ENCODE data around the gene BCAP31.
"Not testable (repeated sequence)": the region's sequence is repeated elsewhere in the genome, so short reads cannot be mapped to it uniquely, and the experiment has no call there.

Gene BCAP31

DNA sequence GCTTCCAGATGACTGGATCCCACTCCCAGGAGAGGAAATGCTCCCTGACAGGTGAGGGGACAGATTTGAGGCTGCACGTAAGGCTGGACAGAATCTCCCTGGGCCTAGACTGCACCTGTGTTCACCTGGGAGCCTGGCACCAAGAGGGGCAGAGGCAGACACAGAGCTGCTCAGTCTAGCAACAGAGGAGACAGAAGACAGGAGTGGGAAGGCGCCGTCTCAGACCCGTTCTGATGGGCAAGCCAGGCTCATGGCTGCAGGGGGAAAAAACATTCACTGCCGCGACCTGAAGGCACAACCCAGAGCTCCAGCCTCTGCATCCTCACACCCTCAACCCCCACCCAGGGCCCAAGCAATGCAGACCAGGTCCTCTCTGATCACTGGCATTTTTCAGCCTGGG is 16.8 kb downstream of the BCAP31 start:
- H3K4me3 ChIP-seq (ENCODE audit: insufficient read depth, low read depth, low read length): no peak overlapping the region
- H3K4me1 ChIP-seq (ENCODE audit: control insufficient read depth, insufficient read depth, low read length): no peaks in the 10 kb centered on the region
- H3K36me3 ChIP-seq (ENCODE audit: control insufficient read depth, insufficient read depth, low read length): no peaks in the 10 kb centered on the region
- no peak overlapping the region for H3K27ac ChIP-seq (ENCODE audit: insufficient read depth, low read depth, low read length, poor library complexity, severe bottlenecking)
- H3K27me3 ChIP-seq (ENCODE audit: control insufficient read depth, insufficient read depth, low read length, poor library complexity, severe bottlenecking): no peaks in the 10 kb centered on the region
- 93% methylated on average over 6 of the region's 6 CpGs for WGBS, 2 experiments
- no peaks in the 10 kb centered on the region for H3K9me3 ChIP-seq (ENCODE audit: control insufficient read depth, low read length)

GRCh38 chrX:153706799-153707198 is 17.4 kb downstream of the BCAP31 start:
- H3K27ac ChIP-seq (ENCODE audit: insufficient read depth, low read depth, low read length, poor library complexity, severe bottlenecking): no peak overlapping the region
- no peaks in the 10 kb centered on the region for H3K36me3 ChIP-seq (ENCODE audit: control insufficient read depth, insufficient read depth, low read length)
- H3K27me3 ChIP-seq (ENCODE audit: control insufficient read depth, insufficient read depth, low read length, poor library complexity, severe bottlenecking): no peaks in the 10 kb centered on the region
- H3K9me3 ChIP-seq (ENCODE audit: control insufficient read depth, low read length): no peaks in the 10 kb centered on the region
- H3K4me1 ChIP-seq (ENCODE audit: control insufficient read depth, insufficient read depth, low read length): no peaks in the 10 kb centered on the region
- no peak overlapping the region for H3K4me3 ChIP-seq (ENCODE audit: insufficient read depth, low read depth, low read length)
- WGBS, 2 experiments: 95 to 96% methylated on average over 9 of the region's 9 CpGs

- H3K27ac ChIP-seq (ENCODE audit: insufficient read depth, low read depth, low read length, poor library complexity, severe bottlenecking); H3K4me1 ChIP-seq (ENCODE audit: control insufficient read depth, insufficient read depth, low read length); H3K36me3 ChIP-seq (ENCODE audit: control insufficient read depth, insufficient read depth, low read length); H3K9me3 ChIP-seq (ENCODE audit: control insufficient read depth, low read length); H3K4me3 ChIP-seq (ENCODE audit: insufficient read depth, low read depth, low read length); H3K27me3 ChIP-seq (ENCODE audit: control insufficient read depth, insufficient read depth, low read length, poor library complexity, severe bottlenecking): not testable (repeated sequence)
- 87 to 88% methylated on average over 18 of the region's 18 CpGs for WGBS, 2 experiments
Measured at GRCh38 chrX:153705403-153706060, 18.7 kb downstream of the BCAP31 start.

DNA sequence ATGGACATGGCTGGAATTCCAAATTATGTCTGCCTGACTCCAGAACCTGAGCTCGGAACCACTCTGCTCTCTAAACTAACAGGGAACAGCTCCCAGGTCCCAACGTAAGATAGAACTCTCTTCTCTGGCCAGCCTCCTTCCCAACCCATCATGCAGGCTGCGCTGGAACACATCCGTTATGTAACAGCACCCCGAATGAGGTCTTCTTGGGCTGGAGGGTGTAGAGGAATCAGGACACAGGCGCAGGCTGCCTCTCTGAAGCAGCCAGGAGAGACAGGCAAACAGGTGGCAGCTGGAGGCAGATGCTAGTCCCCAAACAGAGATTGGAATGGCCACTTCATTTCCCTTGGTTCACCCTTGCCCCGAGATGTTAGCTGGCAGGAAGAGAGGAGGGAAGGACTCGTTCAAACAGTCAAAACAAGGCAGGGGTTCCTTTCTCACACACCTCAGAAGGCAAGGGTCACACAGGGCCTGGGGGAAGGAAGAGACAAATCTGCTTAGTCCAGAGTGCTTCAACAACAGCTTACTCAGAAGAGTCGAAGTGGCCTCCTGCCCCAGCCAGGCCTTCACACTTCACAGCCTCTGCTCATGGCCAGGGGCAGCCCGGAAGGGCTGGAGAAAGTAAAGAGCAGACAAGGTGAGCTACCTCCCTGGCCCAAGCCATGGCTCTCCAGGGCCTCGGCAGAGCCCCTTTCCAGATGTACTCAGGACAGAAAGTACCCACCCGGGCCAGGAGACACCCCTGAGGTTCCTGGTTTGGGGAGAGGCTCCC is 19.4 kb downstream of the BCAP31 start:
- H3K9me3 ChIP-seq (ENCODE audit: control insufficient read depth, low read length); H3K4me1 ChIP-seq (ENCODE audit: control insufficient read depth, insufficient read depth, low read length); H3K27me3 ChIP-seq (ENCODE audit: control insufficient read depth, insufficient read depth, low read length, poor library complexity, severe bottlenecking); H3K27ac ChIP-seq (ENCODE audit: insufficient read depth, low read depth, low read length, poor library complexity, severe bottlenecking); H3K36me3 ChIP-seq (ENCODE audit: control insufficient read depth, insufficient read depth, low read length); H3K4me3 ChIP-seq (ENCODE audit: insufficient read depth, low read depth, low read length): not testable (repeated sequence)
- 92 to 97% methylated on average over 9 to 11 of the region's 12 CpGs for WGBS, 2 experiments

- H3K27me3 ChIP-seq (ENCODE audit: control insufficient read depth, insufficient read depth, low read length, poor library complexity, severe bottlenecking): no peaks in the 10 kb centered on the region
- no peaks in the 10 kb centered on the region for H3K9me3 ChIP-seq (ENCODE audit: control insufficient read depth, low read length)
- no peaks in the 10 kb centered on the region for H3K36me3 ChIP-seq (ENCODE audit: control insufficient read depth, insufficient read depth, low read length)
- WGBS, 2 experiments: 94 to 98% methylated on average over 16 to 18 of the region's 18 CpGs
- no peaks in the 10 kb centered on the region for H3K4me1 ChIP-seq (ENCODE audit: control insufficient read depth, insufficient read depth, low read length)
- H3K4me3 ChIP-seq (ENCODE audit: insufficient read depth, low read depth, low read length): no peak overlapping the region
- no peak overlapping the region for H3K27ac ChIP-seq (ENCODE audit: insufficient read depth, low read depth, low read length, poor library complexity, severe bottlenecking)
Measured at GRCh38 chrX:153704021-153704526, 20.1 kb downstream of the BCAP31 start.

- H3K9me3 ChIP-seq (ENCODE audit: control insufficient read depth, low read length): no peaks in the 10 kb centered on the region
- no peaks in the 10 kb centered on the region for H3K36me3 ChIP-seq (ENCODE audit: control insufficient read depth, insufficient read depth, low read length)
- no peak overlapping the region for H3K4me3 ChIP-seq (ENCODE audit: insufficient read depth, low read depth, low read length)
- H3K4me1 ChIP-seq (ENCODE audit: control insufficient read depth, insufficient read depth, low read length): no peaks in the 10 kb centered on the region
- H3K27me3 ChIP-seq (ENCODE audit: control insufficient read depth, insufficient read depth, low read length, poor library complexity, severe bottlenecking): no peaks in the 10 kb centered on the region
- no peak overlapping the region for H3K27ac ChIP-seq (ENCODE audit: insufficient read depth, low read depth, low read length, poor library complexity, severe bottlenecking)
- WGBS, 2 experiments: 95% methylated on average over 16 of the region's 16 CpGs
Measured at GRCh38 chrX:153703036-153703370, 21.2 kb downstream of the BCAP31 start.

DNA sequence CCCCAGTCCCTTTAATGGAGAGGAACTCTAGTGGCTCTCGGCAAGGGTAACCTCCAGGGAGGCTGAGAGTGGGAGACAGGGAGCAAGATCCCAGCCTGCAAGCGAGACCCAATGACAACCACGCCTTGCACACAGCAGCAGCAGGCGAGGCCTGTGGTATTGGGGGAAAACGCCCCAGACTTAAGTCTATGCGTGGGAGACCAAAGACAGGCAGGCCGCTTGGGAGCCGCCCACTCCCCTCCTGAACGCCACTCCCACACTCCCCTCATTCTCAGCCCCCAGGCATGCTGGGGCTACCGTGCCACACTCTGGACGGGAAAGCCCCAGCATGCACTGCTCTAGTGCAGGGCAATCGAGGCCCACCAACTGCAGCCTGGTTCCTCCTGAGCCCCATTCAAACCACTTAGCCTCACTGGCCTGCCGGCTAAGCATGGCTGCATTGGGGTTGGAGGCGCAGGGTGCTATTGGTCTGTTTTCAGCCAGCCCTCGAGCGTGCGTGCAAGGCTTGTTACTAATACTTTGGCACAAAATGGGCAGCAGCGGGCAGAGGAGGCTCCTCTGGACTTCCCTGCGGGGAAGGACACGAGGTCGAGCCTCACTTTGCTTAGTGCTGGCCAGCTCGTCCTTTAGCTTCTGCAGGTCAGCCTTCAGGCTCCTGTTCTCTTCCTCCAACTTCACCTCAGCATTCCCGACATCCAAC is 21.7 kb downstream of the BCAP31 start:
- H3K27ac ChIP-seq (ENCODE audit: insufficient read depth, low read depth, low read length, poor library complexity, severe bottlenecking): no peak overlapping the region
- no peak overlapping the region for H3K4me3 ChIP-seq (ENCODE audit: insufficient read depth, low read depth, low read length)
- no peaks in the 10 kb centered on the region for H3K9me3 ChIP-seq (ENCODE audit: control insufficient read depth, low read length)
- no peaks in the 10 kb centered on the region for H3K36me3 ChIP-seq (ENCODE audit: control insufficient read depth, insufficient read depth, low read length)
- 94 to 95% methylated on average over 23 of the region's 23 CpGs for WGBS, 2 experiments
- no peaks in the 10 kb centered on the region for H3K4me1 ChIP-seq (ENCODE audit: control insufficient read depth, insufficient read depth, low read length)
- no peaks in the 10 kb centered on the region for H3K27me3 ChIP-seq (ENCODE audit: control insufficient read depth, insufficient read depth, low read length, poor library complexity, severe bottlenecking)

DNA sequence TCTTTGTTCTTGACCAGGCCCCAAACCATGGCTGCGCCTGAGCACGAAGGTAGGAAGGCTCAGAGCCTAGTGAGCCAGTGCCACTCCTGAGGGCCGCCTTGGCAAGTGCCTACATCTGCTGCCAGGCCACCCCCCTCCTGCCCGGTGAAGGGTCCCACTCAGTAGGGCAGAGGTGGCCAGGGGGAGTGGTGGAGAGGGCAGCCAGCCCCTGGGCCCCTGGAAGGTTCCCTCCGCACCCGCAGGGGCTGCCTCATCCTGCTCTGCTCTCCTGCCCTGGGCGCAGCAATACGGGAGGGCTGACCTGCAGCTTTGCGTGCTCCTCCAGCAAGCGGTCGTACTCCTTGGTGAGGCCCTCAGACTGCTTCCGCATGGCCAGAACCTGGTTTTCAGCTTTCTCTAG is 22.5 kb downstream of the BCAP31 start:
- Histone ChIP-seq H3K4me1 (ENCODE audit: control insufficient read depth, insufficient read depth, low read length) (no peaks in the 10 kb centered on the region), H3K4me3 (ENCODE audit: insufficient read depth, low read depth, low read length) (no peak overlapping the region), H3K9me3 (ENCODE audit: control insufficient read depth, low read length) (no peaks in the 10 kb centered on the region), H3K36me3 (ENCODE audit: control insufficient read depth, insufficient read depth, low read length) (no peaks in the 10 kb centered on the region), H3K27ac (ENCODE audit: insufficient read depth, low read depth, low read length, poor library complexity, severe bottlenecking) (no peak overlapping the region), H3K27me3 (ENCODE audit: control insufficient read depth, insufficient read depth, low read length, poor library complexity, severe bottlenecking) (no peaks in the 10 kb centered on the region)
- WGBS, 2 experiments: 96 to 98% methylated on average over 12 of the region's 12 CpGs

DNA sequence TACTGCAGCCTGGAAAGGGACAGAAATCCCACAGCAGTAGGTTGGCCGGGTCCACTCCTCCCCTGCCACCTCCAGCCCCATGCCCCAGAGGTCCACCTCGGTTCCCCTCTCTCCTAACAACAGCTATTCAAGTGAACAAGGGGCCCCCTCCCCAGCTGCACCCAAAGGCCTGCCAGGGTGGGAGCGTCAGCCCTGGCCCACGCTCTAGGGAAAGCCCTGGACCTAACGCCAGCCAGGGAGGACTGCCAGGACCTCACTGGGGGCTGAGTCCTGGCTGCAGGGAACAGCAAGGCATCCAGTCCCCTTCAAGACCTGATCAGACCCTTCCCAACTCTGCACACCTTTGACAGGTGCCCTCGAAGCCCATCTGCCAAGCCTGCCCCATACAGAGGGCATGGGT is 23.2 kb downstream of the BCAP31 start:
- no peak overlapping the region for H3K4me3 ChIP-seq (ENCODE audit: insufficient read depth, low read depth, low read length)
- H3K27ac ChIP-seq (ENCODE audit: insufficient read depth, low read depth, low read length, poor library complexity, severe bottlenecking): no peak overlapping the region
- H3K4me1 ChIP-seq (ENCODE audit: control insufficient read depth, insufficient read depth, low read length): no peaks in the 10 kb centered on the region
- H3K9me3 ChIP-seq (ENCODE audit: control insufficient read depth, low read length): no peaks in the 10 kb centered on the region
- no peaks in the 10 kb centered on the region for H3K27me3 ChIP-seq (ENCODE audit: control insufficient read depth, insufficient read depth, low read length, poor library complexity, severe bottlenecking)
- no peaks in the 10 kb centered on the region for H3K36me3 ChIP-seq (ENCODE audit: control insufficient read depth, insufficient read depth, low read length)
- 92 to 100% methylated on average over 5 to 6 of the region's 6 CpGs for WGBS, 2 experiments

GRCh38 chrX:153700376-153700945 is 23.7 kb downstream of the BCAP31 start:
- Histone ChIP-seq H3K36me3 (ENCODE audit: control insufficient read depth, insufficient read depth, low read length) (no peaks in the 10 kb centered on the region), H3K4me3 (ENCODE audit: insufficient read depth, low read depth, low read length) (no peak overlapping the region), H3K27ac (ENCODE audit: insufficient read depth, low read depth, low read length, poor library complexity, severe bottlenecking) (no peak overlapping the region), H3K27me3 (ENCODE audit: control insufficient read depth, insufficient read depth, low read length, poor library complexity, severe bottlenecking) (no peaks in the 10 kb centered on the region), H3K4me1 (ENCODE audit: control insufficient read depth, insufficient read depth, low read length) (no peaks in the 10 kb centered on the region), H3K9me3 (ENCODE audit: control insufficient read depth, low read length) (no peaks in the 10 kb centered on the region)
- WGBS, 2 experiments: 90 to 93% methylated on average over 11 to 13 of the region's 15 CpGs
